Endodermal cell (in vitro differentiated cells): ENCODE results near the gene GALNT6. TPM values are rescaled to one million over a fixed set of nuclear protein-coding genes. Genes with fewer than 3 reads are reported as not detected.

Experiments
- DNase-seq: peaks from one replicate; pipeline ENCODE4 v3.0.0-alpha.2; 2017
- H3K27ac ChIP-seq: 2 replicates; pipeline ENCODE4 v1.5.1; 2013; ENCODE audit warnings: mild to moderate bottlenecking, low read depth, low read length, moderate library complexity
- H3K27me3 ChIP-seq: 2 replicates; pipeline ENCODE4 v1.6.1; 2013; ENCODE audit warnings: mild to moderate bottlenecking, low read length, moderate library complexity; ENCODE audit not compliant: insufficient read depth, control insufficient read depth, poor library complexity, severe bottlenecking
- H3K36me3 ChIP-seq: 2 replicates; pipeline ENCODE4 v1.7.0; 2013; ENCODE audit warnings: mild to moderate bottlenecking, low read length, moderate library complexity; ENCODE audit not compliant: control insufficient read depth, insufficient read depth
- H3K4me1 ChIP-seq: one replicate; pipeline ENCODE4 v1.7.0; 2013; ENCODE audit warnings: low read length; ENCODE audit not compliant: control insufficient read depth, insufficient read depth
- H3K4me3 ChIP-seq: 2 replicates; pipeline ENCODE4 v1.5.1; 2013; ENCODE audit warnings: mild to moderate bottlenecking, low read length, moderate library complexity
- H3K9ac ChIP-seq: 2 replicates; pipeline ENCODE4 v1.6.1; 2013; ENCODE audit warnings: mild to moderate bottlenecking, low read length, moderate library complexity; ENCODE audit not compliant: poor library complexity, severe bottlenecking; ENCODE audit errors: extremely low read depth
- H3K9me3 ChIP-seq: 2 replicates; pipeline ENCODE4 v1.6.1; 2013; ENCODE audit warnings: mild to moderate bottlenecking, low read length, moderate library complexity; ENCODE audit not compliant: control insufficient read depth
- H3K27ac Mint-ChIP-seq: 2 replicates; pipeline ENCODE4 v1.8.0; 2020; ENCODE audit warnings: mixed read lengths
- H3K27me3 Mint-ChIP-seq: 2 replicates; pipeline ENCODE4 v1.8.0; 2021; ENCODE audit warnings: mild to moderate bottlenecking, mixed read lengths; ENCODE audit not compliant: insufficient read depth
- H3K36me3 Mint-ChIP-seq: 2 replicates; pipeline ENCODE4 v1.8.0; 2020; ENCODE audit warnings: low read depth, mixed read lengths
- H3K4me1 Mint-ChIP-seq: 2 replicates; pipeline ENCODE4 v1.8.0; 2020; ENCODE audit warnings: mixed read lengths
- H3K4me3 Mint-ChIP-seq: 2 replicates; pipeline ENCODE4 v1.8.0; 2020; ENCODE audit warnings: mild to moderate bottlenecking, moderate library complexity, mixed read lengths
- H3K9me3 Mint-ChIP-seq: 2 replicates; pipeline ENCODE4 v1.8.0; 2020; ENCODE audit warnings: mild to moderate bottlenecking, mixed read lengths
- CTCF ChIP-seq: fragments of 200-600 bp; sonication (generic); conservative IDR thresholded peaks from 2 replicates; pipeline ENCODE4 v1.5.0; 2021; ENCODE audit warnings: antibody characterized with exemption, mild to moderate bottlenecking
- WGBS, 2 experiments: methylation state at CpG; one replicate each; pipeline versions ENCODE4 v1.1.5 to v1.1.7; 2013; ENCODE audit warnings: missing lambda C conversion rate in 2 of 2, mixed read lengths in 1 of 2; ENCODE audit not compliant: insufficient coverage in 1 of 2, insufficient read length in 1 of 2; 5-methylcytosine and 5-hydroxymethylcytosine counted together
- total RNA-seq, 2 donors: library from RNA; stranded (reverse); fragmentation: NEBNext Ultra II Directional in 1 of 2; extraction: Animal tissue kit (Norgen Biotek cat#: 25700) in 1 of 2; gene quantifications; 2 replicates in 1 of 2; 3 replicates in 1 of 2; pipeline ENCODE4 v1.2.1, GENCODE V29; 2021

The GALNT6 gene
- total RNA-seq, 2 donors from 2014 or later = 13.9 to 19.1 TPM

GRCh38 chr12:51343201-51343600 is 48.0 kb downstream of the GALNT6 start:
- Histone ChIP-seq H3K9ac (no peak overlapping the region), H3K9me3 (no peaks in the 10 kb centered on the region), H3K4me1 (no peaks in the 10 kb centered on the region), H3K27ac (no peak overlapping the region), H3K4me3 (no peak overlapping the region), H3K27me3 (no peaks in the 10 kb centered on the region), H3K36me3 (no peaks in the 10 kb centered on the region)
- H3K4me1 Mint-ChIP-seq = peaks cover 18% of the 10 kb centered on the region
- no peak for DNase-seq
- no peaks in the 10 kb centered on the region for H3K9me3 Mint-ChIP-seq
- H3K4me3 Mint-ChIP-seq = no peak overlapping the region
- H3K27ac Mint-ChIP-seq = no peak overlapping the region
- 92 to 96% methylated on average over 2 of the region's 2 CpGs for WGBS, 2 experiments
- no peaks in the 10 kb centered on the region for H3K36me3 Mint-ChIP-seq
- no peak for TF ChIP-seq CTCF
- peaks cover under 1% of the 10 kb centered on the region for H3K27me3 Mint-ChIP-seq

- Mint-ChIP-seq H3K27ac (no peak overlapping the region), H3K9me3 (no peaks in the 10 kb centered on the region), H3K4me3 (no peak overlapping the region), H3K36me3 (no peaks in the 10 kb centered on the region), H3K27me3 (no peaks in the 10 kb centered on the region), H3K4me1 (peaks cover 18% of the 10 kb centered on the region)
- Histone ChIP-seq H3K9me3 (no peaks in the 10 kb centered on the region), H3K27ac (no peak overlapping the region), H3K9ac (no peak overlapping the region), H3K4me3 (no peak overlapping the region), H3K36me3 (no peaks in the 10 kb centered on the region), H3K4me1 (no peaks in the 10 kb centered on the region), H3K27me3 (no peaks in the 10 kb centered on the region)
- no peak for DNase-seq
- 91 to 98% methylated on average over 7 to 10 of the region's 10 CpGs for WGBS, 2 experiments
- TF ChIP-seq CTCF = no peak
Measured at GRCh38 chr12:51342416-51342815, 48.8 kb downstream of the GALNT6 start.

- no peaks in the 10 kb centered on the region for H3K9me3 ChIP-seq
- Mint-ChIP-seq H3K36me3 (no peaks in the 10 kb centered on the region), H3K27me3 (no peaks in the 10 kb centered on the region), H3K27ac (no peak overlapping the region), H3K4me1 (peaks cover 22% of the 10 kb centered on the region), H3K9me3 (no peaks in the 10 kb centered on the region), H3K4me3 (peak overlapping the region; percentile 33)
- H3K27ac ChIP-seq = no peak overlapping the region
- H3K9ac ChIP-seq = no peak overlapping the region
- DNase-seq = peak; percentile 94
- no peaks in the 10 kb centered on the region for H3K4me1 ChIP-seq
- peak; percentile 97 for TF ChIP-seq CTCF
- H3K4me3 ChIP-seq = no peak overlapping the region
- no peaks in the 10 kb centered on the region for H3K27me3 ChIP-seq
- WGBS, 2 experiments = 36 to 41% methylated on average over 5 to 8 of the region's 9 CpGs
- H3K36me3 ChIP-seq = no peaks in the 10 kb centered on the region
Measured at GRCh38 chr12:51341251-51342007, 49.8 kb downstream of the GALNT6 start.
